Smooth muscle cell (in vitro differentiated cells): Measurements from ENCODE around the gene ZDHHC7. TPM values are rescaled to one million over a fixed set of nuclear protein-coding genes. Genes with fewer than 3 reads are reported as not detected.

Source experiments
- DNase-seq: peaks from one replicate; lab custom pipeline; 2025; ENCODE audit not compliant: unreplicated experiment; lab: John Stamatoyannopoulos, UW
- H2AFZ ChIP-seq: fragments of 200-600 bp; sonication (generic); 2 replicates; pipeline ENCODE4 v1.6.0; 2016; ENCODE audit warnings: antibody characterized with exemption, low read depth, mild to moderate bottlenecking
- H3F3A ChIP-seq: fragments of 200-600 bp; sonication (generic); 2 replicates; pipeline ENCODE4 v1.6.0; 2017; ENCODE audit warnings: antibody characterized with exemption, low read depth
- H3K27ac ChIP-seq: fragments of 200-600 bp; sonication (generic); 2 replicates; pipeline ENCODE4 v1.5.1; 2016; ENCODE audit warnings: low read depth, mild to moderate bottlenecking
- H3K27me3 ChIP-seq: fragments of 200-600 bp; sonication (generic); 2 replicates; pipeline ENCODE4 v1.6.1; 2016; ENCODE audit warnings: low read depth, mild to moderate bottlenecking
- H3K36me3 ChIP-seq: fragments of 200-600 bp; sonication (generic); 2 replicates; pipeline ENCODE4 v1.5.1; 2016; ENCODE audit warnings: low read depth
- H3K4me1 ChIP-seq: fragments of 200-600 bp; sonication (generic); 2 replicates; pipeline ENCODE4 v1.5.1; 2016; ENCODE audit warnings: low read depth
- H3K4me2 ChIP-seq: fragments of 200-600 bp; sonication (generic); 2 replicates; pipeline ENCODE4 v1.6.0; 2016; ENCODE audit warnings: mild to moderate bottlenecking
- H3K4me3 ChIP-seq: fragments of 200-600 bp; sonication (generic); 2 replicates; pipeline ENCODE4 v1.5.1; 2016; ENCODE audit warnings: mild to moderate bottlenecking
- H3K79me2 ChIP-seq: fragments of 200-600 bp; sonication (generic); 2 replicates; pipeline ENCODE4 v1.6.0; 2016; ENCODE audit warnings: low read depth, mild to moderate bottlenecking
- H3K9ac ChIP-seq: fragments of 200-600 bp; sonication (generic); 2 replicates; pipeline ENCODE4 v1.6.0; 2016; ENCODE audit warnings: low read depth
- H3K9me3 ChIP-seq: fragments of 200-600 bp; sonication (generic); replicated peaks from 2 replicates; pipeline ENCODE4 v1.5.1; 2016; ENCODE audit warnings: low read depth
- H4K20me1 ChIP-seq: fragments of 200-600 bp; sonication (generic); 2 replicates; pipeline ENCODE4 v1.6.0; 2016; ENCODE audit warnings: low read depth
- CTCF ChIP-seq: fragments of 200-600 bp; sonication (generic); IDR thresholded peaks from 2 replicates; pipeline ENCODE4 v1.5.1; 2017; ENCODE audit warnings: borderline replicate concordance, mild to moderate bottlenecking, antibody characterized with exemption; ENCODE audit not compliant: insufficient read depth, poor library complexity, severe bottlenecking
- WGBS: methylation state at CpG from one replicate; pipeline ENCODE4 v1.1.7; 2016; ENCODE audit warnings: low lambda C conversion rate; 5-methylcytosine and 5-hydroxymethylcytosine counted together
- polyA plus RNA-seq: library from polyadenylated mRNA; unstranded; fragments of >200 nt; fragmentation: Nextera tagmentation; extraction: Ambion mirVana; gene quantifications from 2 replicates; pipeline ENCODE4 v1.2.1, GENCODE V29; 2016
- total RNA-seq: library from RNA; depleted of rRNA; stranded (reverse); fragments of >200 nt; gene quantifications from 2 replicates; pipeline ENCODE4 v1.2.3, GENCODE V29; 2014

Gene ZDHHC7
- total and polyA plus RNA-seq, 2 experiments from 2014 or later: 31.9 to 39.1 TPM

GRCh38 chr16:85045641-85046471 is 34.5 kb upstream of the ZDHHC7 start:
- WGBS: 94% methylated on average over 23 of the region's 23 CpGs
- no peaks in the 10 kb centered on the region for H3K4me1 ChIP-seq
- H3K27me3 ChIP-seq: no peaks in the 10 kb centered on the region
- no peaks in the 10 kb centered on the region for H3K36me3 ChIP-seq
- DNase-seq: no peak
- peaks cover 3% of the 10 kb centered on the region for H3F3A ChIP-seq
- no peaks in the 10 kb centered on the region for H3K9me3 ChIP-seq
- no peak overlapping the region for H3K9ac ChIP-seq
- H3K4me2 ChIP-seq: no peak overlapping the region
- H2AFZ ChIP-seq: no peak overlapping the region
- peaks cover 47% of the 10 kb centered on the region for H4K20me1 ChIP-seq
- no peak overlapping the region for H3K27ac ChIP-seq
- TF ChIP-seq CTCF: no peak
- H3K4me3 ChIP-seq: no peak overlapping the region
- no peaks in the 10 kb centered on the region for H3K79me2 ChIP-seq

- no peaks in the 10 kb centered on the region for H3K9me3 ChIP-seq
- no peak overlapping the region for H3K4me2 ChIP-seq
- no peaks in the 10 kb centered on the region for H3K36me3 ChIP-seq
- H3K27ac ChIP-seq: no peak overlapping the region
- peaks cover 39% of the 10 kb centered on the region for H4K20me1 ChIP-seq
- no peaks in the 10 kb centered on the region for H3K4me1 ChIP-seq
- H3K27me3 ChIP-seq: no peaks in the 10 kb centered on the region
- H3F3A ChIP-seq: no peaks in the 10 kb centered on the region
- no peaks in the 10 kb centered on the region for H3K79me2 ChIP-seq
- no peak for TF ChIP-seq CTCF
- H3K9ac ChIP-seq: no peak overlapping the region
- DNase-seq: no peak
- no peak overlapping the region for H2AFZ ChIP-seq
- H3K4me3 ChIP-seq: no peak overlapping the region
- WGBS: 99% methylated on average over 5 of the region's 5 CpGs
Observed at GRCh38 chr16:85045077-85045476, 33.7 kb upstream of the ZDHHC7 start.

- H3K4me2 ChIP-seq: no peak overlapping the region
- no peak for TF ChIP-seq CTCF
- 92% methylated on average over 6 of the region's 6 CpGs for WGBS
- H3K9me3 ChIP-seq: no peaks in the 10 kb centered on the region
- H3K4me3 ChIP-seq: no peak overlapping the region
- H3K9ac ChIP-seq: no peak overlapping the region
- no peak overlapping the region for H2AFZ ChIP-seq
- H3K27me3 ChIP-seq: no peaks in the 10 kb centered on the region
- H4K20me1 ChIP-seq: peaks cover 16% of the 10 kb centered on the region
- H3K79me2 ChIP-seq: no peaks in the 10 kb centered on the region
- H3K36me3 ChIP-seq: no peaks in the 10 kb centered on the region
- H3F3A ChIP-seq: no peaks in the 10 kb centered on the region
- H3K27ac ChIP-seq: no peak overlapping the region
- H3K4me1 ChIP-seq: no peaks in the 10 kb centered on the region
- no peak for DNase-seq
Observed at GRCh38 chr16:85042606-85043005, 31.3 kb upstream of the ZDHHC7 start.

GRCh38 chr16:85042167-85042526 is 30.8 kb upstream of the ZDHHC7 start:
- H4K20me1 ChIP-seq: peaks cover 12% of the 10 kb centered on the region
- H2AFZ ChIP-seq: no peak overlapping the region
- H3K4me3 ChIP-seq: no peak overlapping the region
- H3K4me1 ChIP-seq: no peaks in the 10 kb centered on the region
- no peaks in the 10 kb centered on the region for H3K27me3 ChIP-seq
- no peak overlapping the region for H3K4me2 ChIP-seq
- no peaks in the 10 kb centered on the region for H3K9me3 ChIP-seq
- H3K36me3 ChIP-seq: no peaks in the 10 kb centered on the region
- no peaks in the 10 kb centered on the region for H3K79me2 ChIP-seq
- no peak overlapping the region for H3K9ac ChIP-seq
- TF ChIP-seq CTCF: no peak
- 80% methylated on average over 6 of the region's 6 CpGs for WGBS
- no peak for DNase-seq
- no peak overlapping the region for H3K27ac ChIP-seq
- no peaks in the 10 kb centered on the region for H3F3A ChIP-seq
